ENCODE measurements around the gene FADS6.

DNA sequence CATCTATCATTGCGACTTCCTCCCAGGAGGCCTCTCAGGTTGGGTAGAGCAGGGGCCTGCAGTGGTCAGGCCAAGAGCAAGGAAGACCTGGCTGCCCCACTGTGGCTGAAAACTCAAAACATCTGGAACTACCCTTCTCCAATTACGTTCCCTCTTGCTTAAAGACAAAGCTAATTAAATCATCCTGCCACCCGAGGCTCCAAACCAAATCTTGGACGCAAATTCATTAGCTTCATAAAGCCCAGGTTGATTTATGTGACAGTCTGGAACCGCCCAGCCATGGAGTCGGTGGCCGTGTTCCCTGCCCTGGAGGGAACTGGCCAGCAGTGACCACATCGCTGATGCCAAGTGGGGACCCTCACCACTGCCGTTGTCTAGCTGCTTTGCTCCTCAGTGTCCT lies 55.2 kb downstream of the FADS6 start:
- TF ChIP-seq, protein P1, sequence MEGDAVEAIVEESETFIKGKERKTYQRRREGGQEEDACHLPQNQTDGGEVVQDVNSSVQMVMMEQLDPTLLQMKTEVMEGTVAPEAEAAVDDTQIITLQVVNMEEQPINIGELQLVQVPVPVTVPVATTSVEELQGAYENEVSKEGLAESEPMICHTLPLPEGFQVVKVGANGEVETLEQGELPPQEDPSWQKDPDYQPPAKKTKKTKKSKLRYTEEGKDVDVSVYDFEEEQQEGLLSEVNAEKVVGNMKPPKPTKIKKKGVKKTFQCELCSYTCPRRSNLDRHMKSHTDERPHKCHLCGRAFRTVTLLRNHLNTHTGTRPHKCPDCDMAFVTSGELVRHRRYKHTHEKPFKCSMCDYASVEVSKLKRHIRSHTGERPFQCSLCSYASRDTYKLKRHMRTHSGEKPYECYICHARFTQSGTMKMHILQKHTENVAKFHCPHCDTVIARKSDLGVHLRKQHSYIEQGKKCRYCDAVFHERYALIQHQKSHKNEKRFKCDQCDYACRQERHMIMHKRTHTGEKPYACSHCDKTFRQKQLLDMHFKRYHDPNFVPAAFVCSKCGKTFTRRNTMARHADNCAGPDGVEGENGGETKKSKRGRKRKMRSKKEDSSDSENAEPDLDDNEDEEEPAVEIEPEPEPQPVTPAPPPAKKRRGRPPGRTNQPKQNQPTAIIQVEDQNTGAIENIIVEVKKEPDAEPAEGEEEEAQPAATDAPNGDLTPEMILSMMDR (conservative IDR thresholded peaks at IDR 0.05): no peak
- TF ChIP-seq ZFX (IDR thresholded peaks at IDR 0.05): no peak
